Fibroblast of villous mesenchyme (primary cell): ENCODE results near the gene PTTG2. TPM values are rescaled to one million over a fixed set of nuclear protein-coding genes. Genes with fewer than 3 reads are reported as not detected.

Source experiments
- DNase-seq: peaks from one replicate; pipeline ENCODE4 v3.0.0-alpha.2; 2010; ENCODE audit warnings: low read depth
- H3K4me3 ChIP-seq: 2 replicates; pipeline ENCODE4 v1.5.1; 2011; ENCODE audit warnings: low read depth, mild to moderate bottlenecking, low read length
- total RNA-seq: library from RNA; depleted of rRNA; stranded (reverse); fragments of >200 nt; gene quantifications from 2 replicates; pipeline ENCODE4 v1.2.3, GENCODE V29; 2012
- TF ChIP-seq, protein P1 (sequence below): IDR thresholded peaks from 2 replicates; pipeline ENCODE4 v1.5.1; 2012; ENCODE audit warnings: low read depth, mild to moderate bottlenecking, low read length; ENCODE audit not compliant: insufficient read depth

PTTG2 gene
- total RNA-seq, 1 donor: 0.43 TPM

DNA sequence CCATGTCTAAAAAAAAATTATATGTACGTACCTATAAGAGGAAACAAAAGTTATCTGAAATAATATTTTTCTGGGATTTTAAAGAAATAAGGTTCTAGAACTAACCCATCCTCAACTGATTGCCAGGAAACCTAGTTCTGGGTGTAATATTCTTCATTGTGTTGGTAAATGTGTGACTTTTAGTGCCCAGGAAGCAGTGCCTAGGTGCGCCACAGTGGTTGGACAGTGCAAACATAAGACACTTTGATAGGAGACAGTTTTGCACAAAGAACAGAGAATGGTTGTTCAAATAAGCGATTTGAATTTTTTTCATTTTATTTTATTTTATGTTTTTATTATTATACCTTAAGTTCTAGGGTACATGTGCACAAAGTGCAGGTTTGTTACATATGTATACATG lies 22.0 kb upstream of the PTTG2 start:
- no peak for DNase-seq

DNA sequence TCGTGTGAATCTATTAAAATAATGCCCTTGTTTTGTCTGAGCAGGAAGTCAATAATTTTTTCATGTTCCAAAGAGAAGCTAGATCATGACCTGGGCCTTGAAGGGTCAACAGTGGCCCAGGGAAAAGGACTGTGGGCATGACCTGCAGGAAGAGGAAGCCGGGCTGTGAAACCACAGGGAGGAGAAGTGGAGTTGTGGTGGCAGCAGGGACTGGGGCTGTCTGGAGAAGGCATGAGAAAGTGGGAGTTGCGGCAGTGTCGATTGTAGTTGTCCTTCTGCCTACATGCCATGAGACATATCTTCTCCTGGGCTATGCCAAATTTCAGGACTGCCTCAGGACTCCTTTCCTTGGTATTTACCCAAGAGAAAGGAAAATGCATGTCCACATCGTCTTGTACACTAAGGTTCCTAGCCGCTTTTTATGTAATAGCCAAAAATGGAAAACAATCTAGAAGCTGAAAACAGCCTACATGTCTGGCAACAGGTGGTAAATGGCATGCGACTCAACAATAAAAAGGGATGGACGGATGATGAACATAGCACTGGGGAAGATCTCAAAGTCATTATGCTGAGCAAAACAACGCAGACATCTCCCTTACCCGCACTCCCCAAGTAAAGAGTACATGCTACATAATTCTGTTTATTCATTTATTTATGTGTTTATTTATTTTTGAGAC lies 13.6 kb upstream of the PTTG2 start:
- TF ChIP-seq, protein P1, sequence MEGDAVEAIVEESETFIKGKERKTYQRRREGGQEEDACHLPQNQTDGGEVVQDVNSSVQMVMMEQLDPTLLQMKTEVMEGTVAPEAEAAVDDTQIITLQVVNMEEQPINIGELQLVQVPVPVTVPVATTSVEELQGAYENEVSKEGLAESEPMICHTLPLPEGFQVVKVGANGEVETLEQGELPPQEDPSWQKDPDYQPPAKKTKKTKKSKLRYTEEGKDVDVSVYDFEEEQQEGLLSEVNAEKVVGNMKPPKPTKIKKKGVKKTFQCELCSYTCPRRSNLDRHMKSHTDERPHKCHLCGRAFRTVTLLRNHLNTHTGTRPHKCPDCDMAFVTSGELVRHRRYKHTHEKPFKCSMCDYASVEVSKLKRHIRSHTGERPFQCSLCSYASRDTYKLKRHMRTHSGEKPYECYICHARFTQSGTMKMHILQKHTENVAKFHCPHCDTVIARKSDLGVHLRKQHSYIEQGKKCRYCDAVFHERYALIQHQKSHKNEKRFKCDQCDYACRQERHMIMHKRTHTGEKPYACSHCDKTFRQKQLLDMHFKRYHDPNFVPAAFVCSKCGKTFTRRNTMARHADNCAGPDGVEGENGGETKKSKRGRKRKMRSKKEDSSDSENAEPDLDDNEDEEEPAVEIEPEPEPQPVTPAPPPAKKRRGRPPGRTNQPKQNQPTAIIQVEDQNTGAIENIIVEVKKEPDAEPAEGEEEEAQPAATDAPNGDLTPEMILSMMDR: no peak
- DNase-seq: no peak
- no peak overlapping the region for H3K4me3 ChIP-seq

More for the DNA sequence above, 22.0 kb upstream of the PTTG2 start:
- no peak overlapping the region for H3K4me3 ChIP-seq
- TF ChIP-seq, protein P1: no peak

DNA sequence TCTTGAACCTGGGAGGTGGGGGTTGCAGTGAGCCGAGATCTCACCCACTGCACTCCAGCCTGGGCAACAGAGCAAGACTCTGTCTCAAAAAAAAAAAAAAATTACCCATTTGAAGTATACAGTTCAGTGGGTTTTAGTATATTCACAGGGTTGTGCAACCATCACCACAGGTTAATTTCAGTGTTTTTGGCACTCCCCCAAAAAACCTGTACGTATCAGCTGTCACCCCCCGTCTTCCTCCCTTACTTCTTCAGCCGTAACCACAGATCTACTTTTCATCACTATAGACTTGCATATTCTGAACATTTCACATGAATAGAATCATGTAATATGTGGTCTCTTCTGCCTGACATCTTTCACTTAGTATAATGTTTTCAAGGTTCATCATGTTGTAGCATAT lies 11.7 kb upstream of the PTTG2 start:
- no peak overlapping the region for H3K4me3 ChIP-seq
- DNase-seq: no peak
- TF ChIP-seq, protein P1: no peak

DNA sequence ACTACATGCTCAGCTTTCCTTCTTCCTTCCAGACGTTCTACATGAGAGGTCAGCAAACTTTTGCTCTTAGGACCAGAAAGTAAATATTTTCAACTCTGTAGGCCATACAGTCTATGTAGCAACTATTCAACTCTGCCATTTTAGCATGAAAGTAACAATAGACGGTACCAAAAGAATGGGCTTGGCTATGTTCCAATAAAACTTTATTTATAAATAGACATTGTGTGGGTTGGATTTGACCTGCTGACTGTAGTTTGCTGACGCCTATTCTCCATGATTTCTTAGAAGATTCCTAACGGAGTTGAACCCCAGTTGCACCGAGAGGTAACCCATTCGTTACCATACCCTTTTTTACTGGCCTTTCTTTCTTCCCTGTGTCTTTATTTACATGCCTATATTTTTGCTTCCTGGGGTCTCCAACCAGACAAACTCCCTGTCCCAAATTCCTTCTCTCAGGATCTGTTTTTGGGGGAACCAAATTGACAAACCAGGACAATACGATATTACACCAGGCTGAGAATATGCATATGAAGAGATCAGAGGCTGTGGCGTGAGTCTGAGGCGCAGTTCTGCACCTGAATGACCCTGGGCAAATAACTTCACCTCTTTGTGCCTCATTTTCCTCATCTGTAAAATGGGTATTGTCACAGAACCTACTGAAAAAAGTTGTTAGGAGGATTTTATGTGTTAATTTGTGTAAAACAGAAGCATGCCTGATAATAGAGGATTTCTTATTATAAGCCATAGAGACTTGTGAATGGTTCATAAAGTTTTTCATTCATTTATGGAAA lies 10.4 kb upstream of the PTTG2 start:
- TF ChIP-seq, protein P1: no peak
- no peak overlapping the region for H3K4me3 ChIP-seq
- no peak for DNase-seq

DNA sequence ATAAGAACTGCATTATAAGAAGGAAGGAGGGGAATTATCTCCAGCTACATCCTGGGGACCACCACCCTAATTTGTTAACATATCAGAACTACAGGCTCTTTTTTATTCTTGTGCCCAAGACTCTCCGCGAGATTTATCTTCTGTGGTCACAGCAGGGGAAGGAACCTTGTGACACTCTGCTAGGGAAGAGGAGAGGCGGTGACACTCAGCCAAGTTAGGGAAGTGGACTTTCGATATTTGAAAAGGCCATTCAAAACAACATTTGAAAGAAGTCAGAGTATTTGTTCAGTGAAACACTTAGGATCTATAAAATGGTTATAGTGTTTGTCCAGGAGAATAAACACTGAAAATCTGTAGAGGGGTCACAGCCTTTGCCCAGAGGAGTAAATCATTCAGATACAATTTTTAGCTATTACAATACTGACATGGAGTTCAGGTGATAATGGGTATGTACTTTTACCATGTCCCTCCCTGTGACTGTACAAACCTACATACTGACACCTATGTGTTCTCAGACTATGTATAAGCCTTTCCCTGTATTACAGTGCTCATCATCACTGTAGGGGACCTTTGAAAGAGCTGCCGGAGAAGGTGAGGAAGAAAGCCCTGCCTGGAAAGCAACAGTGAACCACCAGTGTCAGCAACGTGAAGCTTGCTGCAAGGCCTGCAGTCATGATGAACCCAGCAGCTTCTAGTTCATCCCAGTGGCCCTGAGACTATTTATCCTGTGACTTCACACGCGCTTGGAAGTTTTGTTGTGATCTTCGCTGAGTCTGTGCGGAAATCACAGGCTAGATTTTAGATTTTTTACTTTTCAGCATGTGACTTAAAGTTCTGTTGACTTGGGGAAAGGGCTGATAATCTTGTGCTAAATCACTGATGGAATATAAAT lies 8.5 kb upstream of the PTTG2 start:
- H3K4me3 ChIP-seq: no peak overlapping the region
- TF ChIP-seq, protein P1: no peak
- no peak for DNase-seq

DNA sequence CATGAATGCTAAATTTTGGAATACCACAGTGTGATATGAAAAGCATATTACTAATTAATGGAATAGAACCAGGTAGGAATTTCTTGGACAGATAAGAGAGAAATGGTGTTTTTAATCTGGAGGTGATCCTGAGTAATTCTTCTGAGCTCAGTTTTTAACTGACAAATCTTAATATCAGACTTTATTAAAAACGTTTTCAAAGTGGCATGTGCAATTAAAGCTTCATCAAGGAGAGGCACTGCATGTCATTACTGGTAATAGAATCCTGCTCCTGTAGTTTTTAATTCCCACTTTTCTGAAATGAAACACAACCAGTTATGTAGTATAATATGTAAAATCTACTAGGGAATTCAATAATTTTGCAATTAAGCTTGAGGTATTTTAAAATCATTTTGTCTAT lies 7.0 kb upstream of the PTTG2 start:
- no peak for DNase-seq
- H3K4me3 ChIP-seq: no peak overlapping the region
- TF ChIP-seq, protein P1: no peak
